ENCODE measurements around the gene ABL1. TPM values are rescaled to one million over a fixed set of nuclear protein-coding genes. Genes with fewer than 3 reads are reported as not detected.

ABL1 gene
- total and polyA plus RNA-seq, 2 of the 13 experiments (the other 11 are each of a cell fraction or from before 2014, with no cell fraction given) = 10.8 to 20.4 TPM

- no TSS peak for BruUV-seq (replicated peaks)
- in situ Hi-C loops (cut with HindIII; ENCODE audit: extremely low pct_ligation_motif_present, low pct_unique_long_range_greater_than_20kb) (no loop called here), intact Hi-C loops (cut with micrococcal nuclease; ENCODE audit: unreplicated experiment) (loop anchor here (1.0 kb wide), 1 partner anchor 20 kb away; no protein-coding TSS in a partner anchor)
- ChIA-PET POLR2A (no interaction called here), CTCF (ENCODE audit: low intra/inter-chr PET ratio, low total read pairs) (no interaction called here)
- peaks cover 9% of the 10 kb centered on the region for H4K20me1 ChIP-seq (ENCODE audit: insufficient read depth, low read length)
- 0 out of 5 replicates have a peak, but pooled peaks cover 0 to 4% of the 10 kb centered on the region in 2 experiments for H3K36me3 ChIP-seq (replicated peaks in 1 of 2; ENCODE audit: control insufficient read depth in 1 of 2, insufficient read depth in 2 of 2, low read length in 2 of 2)
- no peaks in the 10 kb centered on the region for H3K27me3 ChIP-seq (ENCODE audit: control insufficient read depth in 1 of 2, insufficient read depth in 2 of 2, low read length in 2 of 2)
- no peak overlapping the region for H2AFZ ChIP-seq (ENCODE audit: low read length)
- peaks cover 25% of the 10 kb centered on the region for H3K4me1 ChIP-seq (ENCODE audit: insufficient read depth, low read length)
- no peak for DNase-seq (ENCODE audit: low spot score)
- no peaks in the 10 kb centered on the region for H3K9me3 ChIP-seq (ENCODE audit: low read length)
- no peak for ATAC-seq
- no peak overlapping the region for H3K9ac ChIP-seq (ENCODE audit: insufficient read depth, low read depth, low read length)
- no peak overlapping the region for H3K4me3 ChIP-seq (replicated peaks in 1 of 3; ENCODE audit: insufficient read depth in 1 of 3, low read depth in 2 of 3, low read length in 3 of 3)
- H3K4me2 ChIP-seq (ENCODE audit: low read depth, low read length) = no peak overlapping the region
- FAIRE-seq = no peak
- 91% methylated on average over 7 of the region's 7 CpGs for WGBS (ENCODE audit: low lambda C conversion rate)
- peaks cover 74% of the 10 kb centered on the region for H3K79me2 ChIP-seq (ENCODE audit: insufficient read depth, low read length)
- no peak overlapping the region for H3K27ac ChIP-seq (ENCODE audit: extremely low read length, insufficient read depth, low read length)
- TF ChIP-seq ZFAT (CRISPR knock-in tag; conservative IDR thresholded peaks at IDR 0.05) (no peak), ZNF780A (CRISPR knock-in tag; IDR thresholded peaks at IDR 0.05) (no peak), HINFP (CRISPR knock-in tag; IDR thresholded peaks at IDR 0.05; ENCODE audit: low read depth) (no peak), RAD51 (IDR thresholded peaks at IDR 0.05; ENCODE audit: borderline replicate concordance) (no peak), ZNF800 (CRISPR knock-in tag; IDR thresholded peaks at IDR 0.05) (no peak), ZBTB7A (CRISPR knock-in tag; IDR thresholded peaks at IDR 0.05) (no peak), IKZF4 (CRISPR knock-in tag; IDR thresholded peaks at IDR 0.05; ENCODE audit: borderline replicate concordance, low read depth, not compliant biosample characterization) (no peak), TCF12 (IDR thresholded peaks at IDR 0.05) (no peak), TCF12 (CRISPR knock-in tag; IDR thresholded peaks at IDR 0.05) (no peak), ARHGAP35 (CRISPR knock-in tag; IDR thresholded peaks at IDR 0.05; ENCODE audit: borderline replicate concordance) (no peak), MAFG (CRISPR knock-in tag; IDR thresholded peaks at IDR 0.05) (no peak), CCDC6 (CRISPR knock-in tag; IDR thresholded peaks at IDR 0.05) (no peak)
Observed at GRCh38 chr9:130845901-130846481, 10.9 kb downstream of the ABL1 start.

All from HepG2 (cell line).